Prostate gland (tissue), 2 donors: ENCODE results near the gene PAFAH2. TPM values are rescaled to one million over a fixed set of nuclear protein-coding genes. Genes with fewer than 3 reads are reported as not detected.

Source experiments
- DNase-seq: peaks from one replicate; pipeline ENCODE4 v3.0.0-alpha.2; 2019; ENCODE audit warnings: low spot score
- H3K27ac ChIP-seq, 2 donors: fragments of 200-600 bp; sonication (generic); 2 replicates each; pipeline ENCODE4 v1.5.1; 2017 to 2019
- H3K27me3 ChIP-seq: fragments of 200-600 bp; sonication (generic); replicated peaks from 2 replicates; pipeline ENCODE4 v1.5.1; 2019; ENCODE audit not compliant: insufficient read depth
- H3K36me3 ChIP-seq, 2 donors: fragments of 200-600 bp; sonication (generic); 1 replicate in 1 of 2; 2 replicates in 1 of 2; pipeline versions ENCODE4 v1.5.1 to v1.8.1; 2017 to 2019
- H3K4me1 ChIP-seq: fragments of 200-600 bp; sonication (generic); replicated peaks from 2 replicates; pipeline ENCODE4 v1.5.1; 2019
- H3K4me3 ChIP-seq, 2 donors: fragments of 200-600 bp; sonication (generic); 2 replicates each; pipeline ENCODE4 v1.5.1; 2017 to 2019
- H3K9me3 ChIP-seq: fragments of 200-600 bp; sonication (generic); 2 replicates; pipeline ENCODE4 v1.5.1; 2017
- POLR2A ChIP-seq: fragments of 450-650 bp; IDR thresholded peaks from one replicate; pipeline ENCODE4 v1.6.1; 2016; ENCODE audit warnings: antibody characterized with exemption, mild to moderate bottlenecking
- POLR2AphosphoS5 ChIP-seq: sonication (generic); formaldehyde crosslinking; IDR thresholded peaks from one replicate; pipeline ENCODE4 v1.6.1; 2017; ENCODE audit warnings: antibody characterized with exemption
- WGBS: methylation state at CpG from one replicate; pipeline ENCODE4 v1.1.5; 2018; 5-methylcytosine and 5-hydroxymethylcytosine counted together
- intact Hi-C: fragments of 100-400 bp; cut with DNase I; formaldehyde crosslinking; loops from one replicate; pipeline ENCODE4 v1.14.2; 2022
- total RNA-seq, 2 donors: library from RNA; depleted of rRNA; stranded (reverse); fragments of >200 nt; gene quantifications; one replicate each; pipeline ENCODE4 v1.1.0, GENCODE V29; 2016
- TF ChIP-seq, protein P1 (sequence below), 4 experiments: fragments of 200-600 bp in 2 of 4; fragments of 450-650 bp in 2 of 4; sonication (generic) in 2 of 4; IDR thresholded peaks; 1 replicate in 3 of 4; 2 replicates in 1 of 4; pipeline ENCODE4 v1.5.1; 2016 to 2019; ENCODE audit warnings: antibody characterized with exemption in 4 of 4, mild to moderate bottlenecking in 2 of 4, moderate library complexity in 2 of 4

PAFAH2 gene
- total RNA-seq, 2 donors from 2014 or later: 17.4 to 18.7 TPM

- H3K4me1 ChIP-seq: peaks cover 8% of the 10 kb centered on the region
- H3K36me3 ChIP-seq: no peaks in the 10 kb centered on the region
- 6% methylated on average over 39 of the region's 39 CpGs for WGBS
- DNase-seq: peak; percentile 63
- H3K27me3 ChIP-seq: no peaks in the 10 kb centered on the region
- TF ChIP-seq POLR2A: no peak
- TF ChIP-seq POLR2AphosphoS5: peak; percentile 34
- TF ChIP-seq, protein P1, sequence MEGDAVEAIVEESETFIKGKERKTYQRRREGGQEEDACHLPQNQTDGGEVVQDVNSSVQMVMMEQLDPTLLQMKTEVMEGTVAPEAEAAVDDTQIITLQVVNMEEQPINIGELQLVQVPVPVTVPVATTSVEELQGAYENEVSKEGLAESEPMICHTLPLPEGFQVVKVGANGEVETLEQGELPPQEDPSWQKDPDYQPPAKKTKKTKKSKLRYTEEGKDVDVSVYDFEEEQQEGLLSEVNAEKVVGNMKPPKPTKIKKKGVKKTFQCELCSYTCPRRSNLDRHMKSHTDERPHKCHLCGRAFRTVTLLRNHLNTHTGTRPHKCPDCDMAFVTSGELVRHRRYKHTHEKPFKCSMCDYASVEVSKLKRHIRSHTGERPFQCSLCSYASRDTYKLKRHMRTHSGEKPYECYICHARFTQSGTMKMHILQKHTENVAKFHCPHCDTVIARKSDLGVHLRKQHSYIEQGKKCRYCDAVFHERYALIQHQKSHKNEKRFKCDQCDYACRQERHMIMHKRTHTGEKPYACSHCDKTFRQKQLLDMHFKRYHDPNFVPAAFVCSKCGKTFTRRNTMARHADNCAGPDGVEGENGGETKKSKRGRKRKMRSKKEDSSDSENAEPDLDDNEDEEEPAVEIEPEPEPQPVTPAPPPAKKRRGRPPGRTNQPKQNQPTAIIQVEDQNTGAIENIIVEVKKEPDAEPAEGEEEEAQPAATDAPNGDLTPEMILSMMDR (IDR thresholded peaks at IDR 0.05): peak; percentile 96 to 100 (median 98)
- H3K27ac ChIP-seq: peak overlapping the region; percentile 81 to 83
- no peaks in the 10 kb centered on the region for H3K9me3 ChIP-seq
- intact Hi-C loops: loop anchor here (2.0 to 5.0 kb wide), 3 partner anchors 66 to 111 kb away; no protein-coding TSS in a partner anchor
- peak overlapping the region; percentile 68 to 76 for H3K4me3 ChIP-seq
These were observed 38.3 kb upstream of the PAFAH2 start for GRCh38 chr1:26035959-26036755.

GRCh38 chr1:26035203-26035958, 37.5 kb upstream of the PAFAH2 start:
- Histone ChIP-seq H3K36me3 (no peaks in the 10 kb centered on the region), H3K27ac (peak overlapping the region; percentile 81 to 83), H3K9me3 (no peaks in the 10 kb centered on the region), H3K4me1 (peaks cover 8% of the 10 kb centered on the region), H3K4me3 (peak overlapping the region; percentile 68 to 76), H3K27me3 (no peaks in the 10 kb centered on the region)
- under 1% methylated on average over 60 of the region's 60 CpGs for WGBS
- intact Hi-C loops: loop anchor here (2.0 to 5.0 kb wide), 3 partner anchors 67 to 112 kb away; no protein-coding TSS in a partner anchor
- DNase-seq: peak; percentile 95
- TF ChIP-seq POLR2AphosphoS5 (peak; percentile 80), POLR2A (peak; percentile 94)
- TF ChIP-seq, protein P1 (IDR thresholded peaks at IDR 0.05): peak in 1 of 4 experiments; percentile 21

DNA sequence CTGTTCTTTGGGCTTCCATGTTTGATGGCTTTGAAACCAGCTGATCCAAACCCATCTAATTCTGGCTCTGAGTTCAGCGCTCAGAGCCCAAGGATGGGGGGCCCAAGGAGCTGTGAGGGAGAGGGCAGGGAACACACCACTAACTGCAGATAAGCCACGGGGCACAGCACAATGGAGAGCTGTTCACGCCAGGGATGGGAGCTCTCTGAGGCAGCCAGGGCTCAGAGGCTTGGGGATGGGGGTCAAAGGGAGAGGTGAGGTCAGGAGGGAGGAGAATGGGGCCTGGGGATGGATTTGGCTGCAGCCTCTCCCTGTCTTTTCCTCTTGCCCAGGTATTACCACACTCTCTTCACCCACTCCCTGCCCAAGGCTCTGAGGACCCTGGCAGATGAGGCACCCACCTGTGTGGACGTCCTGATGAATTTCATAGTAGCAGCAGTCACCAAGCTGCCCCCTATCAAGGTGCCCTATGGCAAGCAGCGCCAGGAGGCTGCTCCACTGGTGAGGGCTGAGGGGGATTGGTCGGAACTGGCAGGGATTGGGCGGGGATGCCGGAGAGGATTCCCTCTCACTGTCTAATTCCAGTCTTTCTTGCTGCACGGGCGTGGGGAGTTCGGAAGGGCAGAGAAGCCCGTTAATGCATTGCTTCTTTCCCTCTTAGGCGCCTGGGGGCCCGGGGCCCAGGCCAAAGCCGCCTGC, 36.8 kb upstream of the PAFAH2 start:
- no peak for TF ChIP-seq POLR2A
- intact Hi-C loops: loop anchor here (2.0 to 5.0 kb wide), 3 partner anchors 68 to 113 kb away; no protein-coding TSS in a partner anchor
- Histone ChIP-seq H3K36me3 (no peaks in the 10 kb centered on the region), H3K4me1 (peaks cover 8% of the 10 kb centered on the region), H3K27ac (peak overlapping the region in 1 of 2 donors; percentile 81), H3K27me3 (peaks cover under 1% of the 10 kb centered on the region), H3K9me3 (no peaks in the 10 kb centered on the region), H3K4me3 (peak overlapping the region; percentile 68 to 76)
- WGBS: 13% methylated on average over 15 of the region's 15 CpGs
- DNase-seq: no peak

GRCh38 chr1:26032656-26033357, 34.9 kb upstream of the PAFAH2 start:
- intact Hi-C loops: no loop called here
- Histone ChIP-seq H3K9me3 (no peaks in the 10 kb centered on the region), H3K4me3 (no peak overlapping the region), H3K27ac (no peak overlapping the region), H3K36me3 (no peaks in the 10 kb centered on the region), H3K4me1 (peaks cover 8% of the 10 kb centered on the region), H3K27me3 (peaks cover 4% of the 10 kb centered on the region)
- DNase-seq: no peak
- WGBS: 86% methylated on average over 12 of the region's 12 CpGs
- TF ChIP-seq POLR2AphosphoS5 (no peak), POLR2A (no peak)
- TF ChIP-seq, protein P1 (IDR thresholded peaks at IDR 0.05): no peak
